Pulmonary artery endothelial cell (primary cell): ENCODE results near the gene ZBTB18. TPM values are rescaled to one million over a fixed set of nuclear protein-coding genes. Genes with fewer than 3 reads are reported as not detected.
A peak's percentile ranks its signal among the peaks of the same experiment; 100 is the strongest.

ENCODE experiments used
- DNase-seq: peaks from one replicate; pipeline ENCODE4 v3.0.0-alpha.2; 2011; ENCODE audit warnings: low read depth, low spot score
- total RNA-seq: library from RNA; depleted of rRNA; stranded (reverse); fragments of >200 nt; gene quantifications from 2 replicates; pipeline ENCODE4 v1.2.3, GENCODE V29; 2014

Gene ZBTB18
- total RNA-seq, 1 donor from 2014 or later, result 34.8 TPM

DNA sequence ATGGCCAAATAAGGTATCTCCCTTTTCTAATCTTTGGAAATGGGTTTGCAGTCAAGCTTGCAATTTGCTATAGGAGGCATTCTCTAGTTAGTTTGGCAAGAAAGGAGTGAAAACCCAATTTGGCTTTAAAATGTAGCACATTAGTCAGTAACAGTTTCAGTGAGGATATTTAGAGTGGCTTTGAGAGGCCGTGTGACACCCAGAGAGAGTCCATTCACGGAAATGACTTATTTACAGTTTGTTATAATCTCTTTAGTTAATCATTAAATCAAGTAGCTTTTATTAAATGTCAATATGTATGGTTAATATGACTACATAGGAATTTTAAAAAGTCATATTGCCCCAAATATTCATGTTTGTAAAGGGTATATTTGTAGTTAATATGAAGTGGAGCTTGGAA is 9.6 kb downstream of the ZBTB18 start:
- DNase-seq, result no peak

DNA sequence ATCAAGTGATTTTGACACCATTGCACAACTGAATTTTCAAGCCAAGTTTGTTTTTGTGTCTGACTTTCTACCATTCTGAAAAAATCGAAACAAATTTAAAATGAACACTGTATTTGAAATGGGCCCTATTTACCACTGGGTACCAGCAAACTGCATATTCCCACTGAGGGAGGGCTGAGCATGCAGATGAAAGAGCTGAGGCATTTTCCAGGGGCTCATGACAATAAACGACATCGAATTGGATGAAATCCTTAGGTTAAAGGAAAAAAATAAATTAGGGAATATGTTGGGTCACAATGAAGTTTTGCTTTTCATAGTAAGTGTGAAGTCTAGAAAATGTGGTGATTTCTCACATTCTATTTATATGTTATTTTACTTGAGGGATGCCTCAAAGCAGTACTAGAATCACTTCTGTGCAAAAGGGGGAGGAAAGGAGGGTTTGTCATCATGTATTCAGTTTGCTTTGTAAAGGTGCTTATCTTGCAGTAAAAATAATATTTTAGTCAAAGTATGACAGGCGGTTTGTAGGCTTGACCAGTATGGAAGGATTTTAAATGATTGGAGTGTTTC is 11.2 kb downstream of the ZBTB18 start:
- no peak for DNase-seq

GRCh38 chr1:244063498-244063897 is 12.4 kb downstream of the ZBTB18 start:
- DNase-seq, result no peak

GRCh38 chr1:244064621-244065020 is 13.5 kb downstream of the ZBTB18 start:
- no peak for DNase-seq

GRCh38 chr1:244065063-244065793 is 14.1 kb downstream of the ZBTB18 start:
- no peak for DNase-seq

DNA sequence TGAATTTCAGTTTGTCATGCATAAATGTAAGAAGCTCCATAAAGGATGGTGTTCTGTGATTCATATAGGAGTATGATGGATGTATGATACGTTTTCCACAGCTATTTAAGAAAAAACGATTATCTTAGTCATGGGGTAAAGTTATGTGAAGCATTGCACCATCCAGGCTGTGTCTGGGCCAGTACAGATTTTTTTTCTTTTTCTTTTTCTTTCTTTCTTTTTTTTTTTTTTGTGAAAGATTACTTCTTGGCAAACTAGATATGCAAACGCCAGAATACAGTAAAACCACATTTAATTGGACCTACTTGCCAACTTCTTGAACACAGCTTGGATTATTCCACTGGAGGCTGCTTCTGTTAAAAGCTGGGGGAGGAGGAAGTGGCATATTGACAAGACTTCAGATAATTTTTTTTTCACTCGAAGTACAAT is 14.9 kb downstream of the ZBTB18 start:
- DNase-seq, result no peak

GRCh38 chr1:244066954-244067716 is 16.1 kb downstream of the ZBTB18 start:
- DNase-seq, result no peak

GRCh38 chr1:244067893-244068292 is 16.8 kb downstream of the ZBTB18 start:
- DNase-seq, result no peak

GRCh38 chr1:244068567-244068966 is 17.5 kb downstream of the ZBTB18 start:
- no peak for DNase-seq

DNA sequence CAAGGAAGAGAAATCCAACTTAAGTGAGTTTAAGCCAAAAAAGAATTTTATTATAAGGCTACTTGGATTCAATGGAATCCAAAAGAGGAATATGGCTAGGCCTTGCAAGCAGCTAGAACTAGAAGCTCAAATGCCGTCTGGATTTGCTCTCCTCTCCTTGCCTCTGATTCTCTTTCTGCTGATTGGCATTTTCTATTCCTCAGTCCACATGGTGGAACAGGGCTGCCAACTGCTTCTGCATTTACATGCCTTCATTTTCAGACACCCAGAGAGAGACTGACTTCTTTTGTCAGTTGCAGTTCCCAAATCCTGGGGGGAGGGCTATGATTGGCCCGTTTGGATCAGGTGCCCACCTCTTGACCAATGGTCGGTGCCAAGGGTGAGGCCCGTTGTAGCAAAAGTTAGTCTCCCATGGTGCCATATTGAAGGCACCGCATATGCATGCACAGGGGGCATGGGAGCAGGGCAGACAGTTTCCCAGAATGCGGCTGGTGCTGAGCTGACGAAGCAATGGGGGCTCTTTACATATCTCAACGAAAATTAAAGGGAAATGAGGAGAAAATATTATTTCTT is 18.3 kb downstream of the ZBTB18 start:
- no peak for DNase-seq

- DNase-seq, result no peak
These were observed 23.6 kb downstream of the ZBTB18 start for GRCh38 chr1:244074559-244075171.

- DNase-seq, result no peak
These were observed 24.2 kb downstream of the ZBTB18 start for GRCh38 chr1:244075247-244075722.

GRCh38 chr1:244076740-244077139 is 25.7 kb downstream of the ZBTB18 start:
- no peak for DNase-seq

DNA sequence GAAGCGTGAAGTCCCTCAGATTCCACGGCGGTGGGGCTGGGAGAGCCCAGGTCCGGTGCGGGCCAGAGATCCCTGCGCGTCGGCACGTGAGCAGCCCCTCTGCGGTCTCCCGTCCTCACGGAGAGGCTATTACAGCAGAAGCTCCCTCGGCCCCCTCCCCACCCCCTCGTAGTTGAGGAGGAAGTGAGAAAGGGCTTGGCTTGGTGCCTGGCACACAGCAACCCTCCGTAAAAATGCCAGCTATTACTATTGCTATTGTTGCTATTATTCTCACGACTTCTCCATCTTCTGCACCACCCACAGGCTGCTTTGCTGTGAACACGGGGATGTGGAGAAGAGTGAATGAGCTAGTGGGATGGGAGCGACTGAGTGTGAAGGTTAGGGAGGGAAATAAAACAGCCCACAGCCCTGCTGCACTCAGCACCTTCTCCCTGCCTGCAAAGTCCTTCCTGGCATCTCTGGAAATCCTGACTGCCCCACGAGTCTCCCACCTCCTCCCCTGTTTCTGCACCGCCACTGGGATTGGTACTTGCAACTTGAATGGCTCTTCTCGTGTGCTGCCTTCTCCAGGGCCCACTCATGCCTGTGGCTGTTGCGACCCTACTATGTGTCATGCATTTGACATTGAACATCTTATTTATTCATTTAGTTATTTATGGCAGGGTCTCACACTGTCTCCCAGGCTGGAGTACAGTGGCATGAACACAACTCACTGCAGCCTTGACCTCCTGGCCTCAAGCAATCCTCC is 26.6 kb downstream of the ZBTB18 start:
- DNase-seq, result no peak

DNA sequence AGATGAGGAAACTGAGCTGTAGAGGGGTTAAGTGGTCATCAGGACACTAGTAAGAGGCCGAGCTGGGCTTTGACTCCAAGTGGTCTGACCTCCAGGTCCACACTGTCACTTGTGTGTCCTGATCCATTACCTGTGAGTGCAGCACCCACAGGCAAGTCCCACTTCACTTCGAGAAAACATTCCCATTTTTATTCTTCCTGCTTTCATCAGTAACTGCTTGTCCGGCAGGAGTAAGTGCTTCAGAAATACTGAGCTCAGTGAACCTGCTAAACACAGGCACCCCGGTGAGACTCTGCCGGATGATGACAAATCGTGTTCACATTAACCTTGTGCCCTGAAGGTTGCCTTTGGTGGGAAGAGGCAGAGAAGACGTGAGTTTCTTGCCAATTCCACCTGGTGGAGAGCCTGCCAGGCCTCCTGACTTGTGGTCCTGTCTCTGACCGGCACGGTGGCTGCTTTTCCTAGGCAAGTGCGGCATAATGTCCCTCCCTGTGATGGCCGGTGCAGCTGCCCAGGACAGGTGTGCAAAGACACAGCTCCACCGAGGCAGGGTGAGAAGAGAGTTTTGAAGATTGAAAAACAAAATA is 29.4 kb downstream of the ZBTB18 start:
- no peak for DNase-seq

DNA sequence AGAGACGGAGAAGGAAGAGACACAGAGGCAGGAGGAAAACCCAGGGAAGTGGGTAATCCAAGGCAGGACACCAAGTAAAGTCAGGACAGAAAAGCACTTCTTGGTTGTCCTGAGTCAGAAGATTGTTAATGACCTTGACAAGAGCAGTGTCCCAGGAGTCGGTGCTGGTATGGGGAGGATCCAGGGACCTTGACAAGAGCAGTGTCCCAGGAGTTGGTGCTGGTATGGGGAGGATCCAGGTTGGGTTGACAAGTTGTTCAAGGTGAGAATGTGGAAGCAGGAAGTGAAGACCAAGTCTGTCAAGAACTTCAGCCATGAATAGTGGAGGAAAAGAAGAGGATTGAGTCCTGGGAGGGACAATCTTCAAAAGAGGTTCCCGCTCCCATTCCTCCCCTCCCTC is 31.9 kb downstream of the ZBTB18 start:
- DNase-seq, result no peak

DNA sequence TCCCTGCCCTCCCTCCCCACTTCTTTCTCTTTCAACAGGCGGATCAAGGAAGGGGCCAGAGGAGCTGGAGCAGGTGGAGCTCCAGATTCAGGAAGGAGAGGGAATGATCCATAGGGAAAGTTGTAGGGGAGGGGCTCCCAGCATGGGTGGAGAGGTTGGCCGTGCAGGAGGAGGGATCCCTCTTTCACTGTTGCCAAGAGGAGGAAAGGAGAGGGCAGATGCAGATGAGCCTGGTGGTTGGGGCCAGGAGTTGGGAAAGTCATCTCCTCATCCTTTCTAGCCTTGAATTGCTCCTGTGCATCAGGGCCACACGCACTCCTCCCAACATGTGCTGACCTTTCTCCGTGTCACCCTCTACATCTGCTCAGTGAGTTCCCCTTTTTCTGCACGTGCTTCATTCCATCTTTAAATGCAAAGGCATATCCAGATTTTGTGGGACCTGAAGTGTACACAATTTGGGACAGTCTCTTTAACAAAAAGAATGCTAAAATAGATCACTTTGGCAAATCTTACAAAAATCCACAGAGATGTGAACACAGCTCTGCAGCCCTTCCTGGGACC is 32.4 kb downstream of the ZBTB18 start:
- no peak for DNase-seq

- DNase-seq, result peak; percentile 74
These were observed 33.7 kb downstream of the ZBTB18 start for GRCh38 chr1:244084763-244085162.

GRCh38 chr1:244085891-244086290 is 34.8 kb downstream of the ZBTB18 start:
- no peak for DNase-seq

DNA sequence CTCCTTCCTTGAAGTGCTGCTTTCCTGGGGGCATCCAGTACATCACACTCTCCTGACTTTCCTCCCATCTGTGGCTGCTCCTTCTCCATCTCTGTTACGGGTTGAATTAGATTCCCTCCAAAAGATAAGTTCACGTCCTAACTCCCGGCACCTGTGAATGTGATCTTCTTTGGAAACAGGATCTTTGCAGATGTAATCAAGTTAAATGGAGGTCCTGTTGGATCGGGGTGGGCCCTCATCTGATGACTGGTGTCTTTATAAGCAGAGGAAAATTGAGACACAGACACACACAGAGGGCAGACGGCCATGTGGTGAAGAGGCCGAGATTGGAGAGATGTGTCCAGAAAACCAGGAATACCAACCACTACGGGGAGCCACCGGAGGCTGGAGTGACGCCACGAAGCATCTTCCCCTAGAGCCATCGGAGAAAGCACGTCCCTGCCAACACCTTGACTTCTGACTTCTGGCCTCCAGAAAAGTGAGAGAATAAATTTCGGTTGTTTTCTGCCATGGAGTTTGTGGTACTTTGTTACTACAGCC is 36.0 kb downstream of the ZBTB18 start:
- DNase-seq, result no peak
